IPS-20b (cell line): ENCODE results near the gene PTGDS.

Experiments
- H3K27ac ChIP-seq: one replicate; pipeline ENCODE4 v1.5.1; 2013; ENCODE audit warnings: low read length
- H3K27me3 ChIP-seq: 2 replicates; pipeline ENCODE4 v1.6.1; 2013; ENCODE audit warnings: mild to moderate bottlenecking, low read length, inconsistent platforms; ENCODE audit not compliant: insufficient read depth
- H3K36me3 ChIP-seq: 2 replicates; pipeline ENCODE4 v1.6.1; 2013; ENCODE audit warnings: low read depth, mild to moderate bottlenecking, inconsistent platforms, low read length, moderate library complexity; ENCODE audit not compliant: insufficient read depth
- H3K4me1 ChIP-seq: 2 replicates; pipeline ENCODE4 v1.6.1; 2013; ENCODE audit warnings: mild to moderate bottlenecking, control low read depth, inconsistent platforms, low read length, moderate library complexity; ENCODE audit not compliant: insufficient read depth
- H3K4me3 ChIP-seq: 2 replicates; pipeline ENCODE4 v1.5.1; 2013; ENCODE audit warnings: mild to moderate bottlenecking, low read length, inconsistent platforms
- H3K9ac ChIP-seq: 2 replicates; pipeline ENCODE4 v1.6.1; 2013; ENCODE audit warnings: low read depth, mild to moderate bottlenecking, inconsistent platforms, low read length, moderate library complexity
- H3K9me3 ChIP-seq: 2 replicates; pipeline ENCODE4 v1.6.1; 2013; ENCODE audit warnings: mild to moderate bottlenecking, low read depth, low read length, inconsistent platforms; ENCODE audit not compliant: insufficient read depth

The PTGDS gene

DNA sequence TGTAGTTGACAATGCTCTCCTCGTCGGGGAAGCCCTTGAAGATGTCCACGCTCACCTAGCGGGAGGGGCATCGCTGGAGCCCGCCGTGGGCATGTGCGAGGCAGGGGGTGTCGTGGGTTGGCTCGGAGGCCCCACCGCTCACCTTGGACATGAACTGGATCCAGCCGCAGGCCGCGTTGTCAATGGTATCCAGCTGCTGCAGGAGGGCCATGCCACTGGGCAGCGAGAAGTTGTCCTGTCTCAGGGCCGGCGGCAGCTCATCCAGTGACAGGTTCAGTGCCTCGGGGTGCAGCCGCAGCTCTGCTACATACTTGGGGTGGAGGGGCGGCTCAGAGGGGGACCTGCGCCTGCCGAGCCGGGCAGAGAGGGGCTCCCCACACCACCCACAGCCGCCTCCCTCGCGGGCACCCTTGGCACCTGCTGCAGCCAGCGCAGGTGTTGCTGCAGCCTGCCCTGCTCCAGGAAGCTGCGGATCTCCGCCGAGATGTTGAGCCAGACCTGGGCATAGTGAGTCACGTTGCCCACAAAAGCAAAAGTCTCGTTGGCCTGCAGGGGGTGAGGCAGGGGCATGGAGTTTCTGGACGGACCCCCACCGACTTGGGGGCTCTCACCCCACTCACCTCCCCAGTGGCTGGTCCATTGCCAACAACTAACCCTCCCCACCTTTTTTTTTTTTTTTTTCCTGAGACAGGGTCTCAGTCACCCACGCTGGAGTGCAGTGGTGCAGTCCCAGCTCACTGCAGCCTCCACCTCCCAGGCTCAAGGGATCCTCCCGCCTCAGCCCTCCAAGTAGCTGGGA lies 41.7 kb downstream of the PTGDS start:
- Histone ChIP-seq H3K4me3 (no peak overlapping the region), H3K9me3 (no peaks in the 10 kb centered on the region), H3K9ac (no peak overlapping the region), H3K36me3 (no peaks in the 10 kb centered on the region), H3K27ac (no peak overlapping the region), H3K27me3 (no peaks in the 10 kb centered on the region), H3K4me1 (no peaks in the 10 kb centered on the region)

- Histone ChIP-seq H3K9ac (no peak overlapping the region), H3K27me3 (no peaks in the 10 kb centered on the region), H3K9me3 (no peaks in the 10 kb centered on the region), H3K4me3 (no peak overlapping the region), H3K36me3 (no peaks in the 10 kb centered on the region), H3K4me1 (no peaks in the 10 kb centered on the region), H3K27ac (no peak overlapping the region)
Observed at GRCh38 chr9:137019891-137020683, 42.8 kb downstream of the PTGDS start.

DNA sequence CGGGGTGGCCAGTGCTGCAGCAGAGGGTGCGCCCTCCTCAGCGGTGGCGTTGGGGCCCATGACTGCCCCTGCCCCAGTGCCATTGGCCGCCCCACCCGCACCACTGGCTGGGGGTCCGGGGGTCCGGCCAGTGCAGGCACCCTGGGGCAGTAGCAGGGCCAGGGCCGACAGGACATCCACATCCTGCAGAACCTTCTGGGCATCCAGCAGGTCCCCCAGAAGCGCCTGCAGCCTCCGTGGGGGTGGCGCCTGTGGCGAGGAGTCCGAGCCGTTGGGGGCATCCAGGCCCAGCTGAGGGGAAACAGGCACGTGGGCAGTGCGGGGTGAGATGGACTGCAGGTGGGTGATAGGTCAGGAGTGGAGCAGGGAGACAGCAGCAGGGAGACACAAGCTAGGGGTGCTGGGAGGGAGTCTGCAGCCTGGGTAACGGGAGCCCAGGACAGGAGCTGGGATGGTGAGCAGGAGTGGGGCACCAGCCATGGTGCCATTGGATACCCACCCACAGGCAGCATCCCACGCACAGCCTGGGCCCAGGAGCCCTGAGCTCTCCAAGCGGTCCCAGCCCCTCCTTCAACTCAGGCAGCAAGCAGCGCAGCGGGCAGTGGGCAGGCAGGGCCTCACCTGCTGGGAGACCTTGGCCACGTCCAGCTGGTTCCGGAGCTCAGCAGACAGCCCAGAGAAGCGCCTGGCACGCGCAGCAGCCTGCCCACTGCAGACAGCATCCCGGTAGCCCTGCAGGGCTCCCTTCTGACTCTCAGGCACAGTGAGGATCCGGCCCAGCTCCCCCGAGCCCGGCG lies 43.7 kb downstream of the PTGDS start:
- no peak overlapping the region for H3K27ac ChIP-seq
- H3K36me3 ChIP-seq: no peaks in the 10 kb centered on the region
- no peak overlapping the region for H3K4me3 ChIP-seq
- no peak overlapping the region for H3K9ac ChIP-seq
- H3K4me1 ChIP-seq: no peaks in the 10 kb centered on the region
- no peaks in the 10 kb centered on the region for H3K27me3 ChIP-seq
- H3K9me3 ChIP-seq: no peaks in the 10 kb centered on the region

- H3K9ac ChIP-seq: no peak overlapping the region
- H3K36me3 ChIP-seq: no peaks in the 10 kb centered on the region
- H3K27ac ChIP-seq: no peak overlapping the region
- H3K9me3 ChIP-seq: no peaks in the 10 kb centered on the region
- no peak overlapping the region for H3K4me3 ChIP-seq
- H3K27me3 ChIP-seq: peaks cover 3% of the 10 kb centered on the region
- H3K4me1 ChIP-seq: no peaks in the 10 kb centered on the region
Observed at GRCh38 chr9:137021568-137021978, 44.3 kb downstream of the PTGDS start.

GRCh38 chr9:137021979-137022661 lies 44.8 kb downstream of the PTGDS start:
- H3K27me3 ChIP-seq: peaks cover 8% of the 10 kb centered on the region
- H3K9ac ChIP-seq: no peak overlapping the region
- no peaks in the 10 kb centered on the region for H3K9me3 ChIP-seq
- no peak overlapping the region for H3K27ac ChIP-seq
- no peaks in the 10 kb centered on the region for H3K36me3 ChIP-seq
- no peak overlapping the region for H3K4me3 ChIP-seq
- no peaks in the 10 kb centered on the region for H3K4me1 ChIP-seq

DNA sequence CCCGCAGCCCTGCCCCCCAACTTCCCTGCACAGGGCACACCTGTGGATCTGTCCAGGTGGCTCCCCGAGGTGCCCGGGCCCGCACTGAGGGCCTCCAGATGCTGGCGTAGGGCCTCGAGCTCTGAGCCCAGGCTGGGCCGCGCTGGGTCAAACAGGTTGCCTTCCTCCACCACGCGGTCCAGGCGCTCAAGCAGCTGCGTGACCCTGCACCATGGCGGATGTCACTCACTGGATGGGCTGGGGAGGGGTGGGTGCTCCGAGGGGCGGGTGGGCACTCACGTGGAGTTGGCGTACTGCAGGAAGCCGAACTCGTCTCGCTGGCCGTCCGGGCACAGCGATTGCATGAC lies 45.3 kb downstream of the PTGDS start:
- no peaks in the 10 kb centered on the region for H3K36me3 ChIP-seq

GRCh38 chr9:137023157-137023556 lies 45.9 kb downstream of the PTGDS start:
- Histone ChIP-seq H3K4me1 (no peaks in the 10 kb centered on the region), H3K36me3 (no peaks in the 10 kb centered on the region), H3K27me3 (peaks cover 14% of the 10 kb centered on the region), H3K9me3 (no peaks in the 10 kb centered on the region), H3K9ac (no peak overlapping the region), H3K4me3 (no peak overlapping the region), H3K27ac (no peak overlapping the region)

More for the DNA sequence above, 45.3 kb downstream of the PTGDS start:
- peaks cover 14% of the 10 kb centered on the region for H3K27me3 ChIP-seq
- no peaks in the 10 kb centered on the region for H3K9me3 ChIP-seq
- H3K27ac ChIP-seq: no peak overlapping the region
- no peaks in the 10 kb centered on the region for H3K4me1 ChIP-seq
- H3K4me3 ChIP-seq: no peak overlapping the region
- no peak overlapping the region for H3K9ac ChIP-seq

DNA sequence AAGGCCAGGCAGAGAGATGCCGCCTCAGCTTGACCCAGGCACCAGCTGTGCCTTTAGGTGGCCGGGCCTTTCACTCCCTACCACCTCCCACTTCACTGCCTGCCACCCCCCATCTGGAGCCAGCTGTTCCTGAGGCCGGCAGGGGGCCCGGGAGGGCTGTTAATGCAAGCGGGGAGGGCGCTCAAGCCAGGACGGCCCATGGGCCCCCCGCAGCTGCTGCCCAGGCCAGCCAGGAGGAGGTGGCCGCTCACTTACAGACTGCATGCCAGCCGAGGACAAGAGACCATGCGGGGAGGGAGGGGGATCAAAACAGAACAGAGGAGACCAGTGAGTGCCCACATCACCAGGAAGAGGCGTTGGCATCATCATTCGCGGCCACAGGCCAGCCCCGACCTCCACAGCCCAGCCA lies 46.3 kb downstream of the PTGDS start:
- no peaks in the 10 kb centered on the region for H3K36me3 ChIP-seq

GRCh38 chr9:137025517-137025966 lies 48.2 kb downstream of the PTGDS start:
- no peak overlapping the region for H3K9ac ChIP-seq
- no peaks in the 10 kb centered on the region for H3K4me1 ChIP-seq
- no peaks in the 10 kb centered on the region for H3K9me3 ChIP-seq
- no peak overlapping the region for H3K4me3 ChIP-seq
- peaks cover 25% of the 10 kb centered on the region for H3K27me3 ChIP-seq
- no peaks in the 10 kb centered on the region for H3K36me3 ChIP-seq
- H3K27ac ChIP-seq: no peak overlapping the region

More for the DNA sequence above, 46.3 kb downstream of the PTGDS start:
- Histone ChIP-seq H3K9ac (no peak overlapping the region), H3K9me3 (no peaks in the 10 kb centered on the region), H3K27ac (no peak overlapping the region), H3K4me3 (no peak overlapping the region), H3K4me1 (no peaks in the 10 kb centered on the region), H3K27me3 (peaks cover 17% of the 10 kb centered on the region)

GRCh38 chr9:137026384-137026783 lies 49.1 kb downstream of the PTGDS start:
- Histone ChIP-seq H3K27ac (no peak overlapping the region), H3K4me3 (no peak overlapping the region), H3K36me3 (no peaks in the 10 kb centered on the region), H3K9me3 (no peaks in the 10 kb centered on the region), H3K27me3 (peaks cover 25% of the 10 kb centered on the region), H3K4me1 (no peaks in the 10 kb centered on the region), H3K9ac (no peak overlapping the region)

- H3K9ac ChIP-seq: no peak overlapping the region
- H3K27ac ChIP-seq: no peak overlapping the region
- no peak overlapping the region; the same call in 1 of the 2 replicates for H3K4me3 ChIP-seq
- no peaks in the 10 kb centered on the region for H3K4me1 ChIP-seq
- no peaks in the 10 kb centered on the region for H3K9me3 ChIP-seq
- H3K36me3 ChIP-seq: no peaks in the 10 kb centered on the region
- H3K27me3 ChIP-seq: peaks cover 25% of the 10 kb centered on the region
Observed at GRCh38 chr9:137026828-137027227, 49.5 kb downstream of the PTGDS start.
